Measurements from ENCODE around the gene PHF21A.

DNA sequence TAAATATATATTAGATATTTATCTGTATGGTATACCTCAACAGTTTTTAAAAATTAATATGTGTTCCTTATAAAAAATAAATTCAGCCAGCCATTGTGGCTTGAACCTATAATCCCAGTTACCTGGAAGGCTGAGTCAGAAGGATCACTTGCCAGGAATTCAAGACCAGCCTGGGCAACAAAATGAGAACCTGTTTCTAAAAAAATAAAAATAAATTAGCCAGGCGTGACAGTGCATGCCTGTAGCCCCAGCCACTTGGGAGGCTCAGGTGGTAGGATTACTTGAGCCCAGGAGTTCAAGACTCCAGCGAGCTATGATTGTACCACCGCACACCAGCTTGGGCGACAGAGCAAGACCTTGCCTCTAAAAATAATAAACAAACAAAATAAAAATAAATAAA lies 54.9 kb downstream of the PHF21A start:
- TF ChIP-seq TAF1 (IDR thresholded peaks at IDR 0.05; ENCODE audit: borderline replicate concordance, insufficient read depth, low read length), result no peak
- TF ChIP-seq POLR2AphosphoS5 (IDR thresholded peaks at IDR 0.05; ENCODE audit: low read depth, low read length), result no peak

Measured in PFSK-1 (cell line).